ENCODE results near the gene SPTSSA.
"Not testable (repeated sequence)": the region's sequence is repeated elsewhere in the genome, so short reads cannot be mapped to it uniquely, and the experiment has no call there.

SPTSSA gene

GRCh38 chr14:34436118-34436905 lies 25.7 kb downstream of the SPTSSA start:
- Histone ChIP-seq H3K27me3 (no peaks in the 10 kb centered on the region), H3K4me3 (no peak overlapping the region), H3K4me1 (peaks cover 0 to 10% (median under 1%) of the 10 kb centered on the region in 4 donors), H3K9me3 (no peaks in the 10 kb centered on the region), H3K36me3 (peaks cover 0 to 5% (median 0%) of the 10 kb centered on the region in 3 donors), H3K27ac (no peak overlapping the region)
- TF ChIP-seq CTCF (IDR thresholded peaks at IDR 0.05), result no peak
- no peak for DNase-seq
- intact Hi-C loops (cut with DNase I; ENCODE audit: low total_unique reads), result no loop called here

- Histone ChIP-seq H3K4me3 (no peak overlapping the region), H3K27ac (no peak overlapping the region), H3K27me3 (no peaks in the 10 kb centered on the region), H3K4me1 (peaks cover 0 to 10% (median 0%) of the 10 kb centered on the region in 4 donors), H3K36me3 (peaks cover 0 to 5% (median 0%) of the 10 kb centered on the region in 3 donors), H3K9me3 (no peaks in the 10 kb centered on the region)
- TF ChIP-seq CTCF (IDR thresholded peaks at IDR 0.05), result no peak
- DNase-seq, result no peak
- intact Hi-C loops (cut with DNase I; ENCODE audit: low total_unique reads), result no loop called here
These were observed 28.1 kb downstream of the SPTSSA start for GRCh38 chr14:34433957-34434356.

- intact Hi-C loops (cut with DNase I; ENCODE audit: low total_unique reads), result not testable (repeated sequence)
These were observed 34.0 kb downstream of the SPTSSA start for GRCh38 chr14:34428102-34428466.

GRCh38 chr14:34426313-34427295 lies 35.4 kb downstream of the SPTSSA start:
- H3K27ac ChIP-seq, result no peak overlapping the region
- no peak for TF ChIP-seq CTCF (IDR thresholded peaks at IDR 0.05)

More at GRCh38 chr14:34428102-34428466, 34.0 kb downstream of the SPTSSA start:
- H3K36me3 ChIP-seq, DNase-seq, H3K27ac ChIP-seq, H3K4me3 ChIP-seq, H3K27me3 ChIP-seq, H3K9me3 ChIP-seq, H3K4me1 ChIP-seq: not testable (repeated sequence)

GRCh38 chr14:34425095-34425851 lies 36.8 kb downstream of the SPTSSA start:
- Histone ChIP-seq H3K27me3 (no peaks in the 10 kb centered on the region), H3K4me1 (no peaks in the 10 kb centered on the region), H3K36me3 (no peaks in the 10 kb centered on the region), H3K9me3 (peaks cover 0 to 13% (median 8%) of the 10 kb centered on the region in 3 donors), H3K4me3 (no peak overlapping the region), H3K27ac (no peak overlapping the region)
- no peak for TF ChIP-seq CTCF (IDR thresholded peaks at IDR 0.05)
- intact Hi-C loops (cut with DNase I; ENCODE audit: low total_unique reads), result no loop called here
- DNase-seq, result no peak

More at GRCh38 chr14:34426313-34427295, 35.4 kb downstream of the SPTSSA start:
- Histone ChIP-seq H3K27me3 (no peaks in the 10 kb centered on the region), H3K36me3 (no peaks in the 10 kb centered on the region), H3K4me3 (no peak overlapping the region), H3K4me1 (no peaks in the 10 kb centered on the region), H3K9me3 (peaks cover 0 to 1% (median 0%) of the 10 kb centered on the region in 3 donors)
- no peak for DNase-seq
- intact Hi-C loops (cut with DNase I; ENCODE audit: low total_unique reads), result no loop called here
